Measurements from ENCODE around the gene BTF3.

The BTF3 gene

GRCh38 chr5:73513996-73514395 is 15.8 kb downstream of the BTF3 start:
- peak in 1 of 42 donors; percentile 14 for DNase-seq
- intact Hi-C loops (cut with DNase I): no loop called here

GRCh38 chr5:73514418-73514817 is 16.2 kb downstream of the BTF3 start:
- DNase-seq: no peak
- intact Hi-C loops (cut with DNase I): no loop called here

- no peak for DNase-seq
- intact Hi-C loops (cut with DNase I): no loop called here
Observed at GRCh38 chr5:73515232-73515631, 17.0 kb downstream of the BTF3 start.

GRCh38 chr5:73519531-73520283 is 21.5 kb downstream of the BTF3 start:
- peak in 41 of 42 donors; percentile 16 to 88 (median 72) for DNase-seq
- intact Hi-C loops (cut with DNase I): no loop called here

- DNase-seq: no peak
- intact Hi-C loops (cut with DNase I): no loop called here
Observed at GRCh38 chr5:73522989-73523388, 24.7 kb downstream of the BTF3 start.

GRCh38 chr5:73523861-73524260 is 25.6 kb downstream of the BTF3 start:
- DNase-seq: no peak
- intact Hi-C loops (cut with DNase I): no loop called here

GRCh38 chr5:73525606-73526203 is 27.5 kb downstream of the BTF3 start:
- DNase-seq: no peak
- intact Hi-C loops (cut with DNase I): no loop called here

GRCh38 chr5:73528248-73528647 is 30.0 kb downstream of the BTF3 start:
- intact Hi-C loops (cut with DNase I): no loop called here
- no peak for DNase-seq

- intact Hi-C loops (cut with DNase I): no loop called here
- DNase-seq: no peak
Observed at GRCh38 chr5:73529081-73529480, 30.8 kb downstream of the BTF3 start.

- intact Hi-C loops (cut with DNase I): no loop called here
- DNase-seq: no peak
Observed at GRCh38 chr5:73531356-73531755, 33.1 kb downstream of the BTF3 start.

GRCh38 chr5:73532195-73532594 is 34.0 kb downstream of the BTF3 start:
- DNase-seq: no peak
- intact Hi-C loops (cut with DNase I): no loop called here

GRCh38 chr5:73534011-73534644 is 35.9 kb downstream of the BTF3 start:
- intact Hi-C loops (cut with DNase I): no loop called here

GRCh38 chr5:73534971-73535370 is 36.7 kb downstream of the BTF3 start:
- DNase-seq: no peak
- intact Hi-C loops (cut with DNase I): no loop called here

More at GRCh38 chr5:73534011-73534644, 35.9 kb downstream of the BTF3 start:
- no peak for DNase-seq

- intact Hi-C loops (cut with DNase I): no loop called here
- no peak for DNase-seq
Observed at GRCh38 chr5:73539730-73540129, 41.5 kb downstream of the BTF3 start.

GRCh38 chr5:73540192-73540591 is 42.0 kb downstream of the BTF3 start:
- intact Hi-C loops (cut with DNase I): no loop called here
- no peak for DNase-seq

GRCh38 chr5:73542020-73542419 is 43.8 kb downstream of the BTF3 start:
- intact Hi-C loops (cut with DNase I): no loop called here
- no peak for DNase-seq

GRCh38 chr5:73544429-73545402 is 46.5 kb downstream of the BTF3 start:
- intact Hi-C loops (cut with DNase I): no loop called here
- no peak for DNase-seq

- intact Hi-C loops (cut with DNase I): no loop called here
- DNase-seq: no peak
Observed at GRCh38 chr5:73545403-73545779, 47.1 kb downstream of the BTF3 start.

GRCh38 chr5:73550016-73550415 is 51.8 kb downstream of the BTF3 start:
- intact Hi-C loops (cut with DNase I): no loop called here
- no peak for DNase-seq

All from head of caudate nucleus (tissue), 42 donors.